Measurements from ENCODE around the gene FKBP3.
"Not testable (repeated sequence)": the region's sequence is repeated elsewhere in the genome, so short reads cannot be mapped to it uniquely, and the experiment has no call there.

FKBP3 gene

DNA sequence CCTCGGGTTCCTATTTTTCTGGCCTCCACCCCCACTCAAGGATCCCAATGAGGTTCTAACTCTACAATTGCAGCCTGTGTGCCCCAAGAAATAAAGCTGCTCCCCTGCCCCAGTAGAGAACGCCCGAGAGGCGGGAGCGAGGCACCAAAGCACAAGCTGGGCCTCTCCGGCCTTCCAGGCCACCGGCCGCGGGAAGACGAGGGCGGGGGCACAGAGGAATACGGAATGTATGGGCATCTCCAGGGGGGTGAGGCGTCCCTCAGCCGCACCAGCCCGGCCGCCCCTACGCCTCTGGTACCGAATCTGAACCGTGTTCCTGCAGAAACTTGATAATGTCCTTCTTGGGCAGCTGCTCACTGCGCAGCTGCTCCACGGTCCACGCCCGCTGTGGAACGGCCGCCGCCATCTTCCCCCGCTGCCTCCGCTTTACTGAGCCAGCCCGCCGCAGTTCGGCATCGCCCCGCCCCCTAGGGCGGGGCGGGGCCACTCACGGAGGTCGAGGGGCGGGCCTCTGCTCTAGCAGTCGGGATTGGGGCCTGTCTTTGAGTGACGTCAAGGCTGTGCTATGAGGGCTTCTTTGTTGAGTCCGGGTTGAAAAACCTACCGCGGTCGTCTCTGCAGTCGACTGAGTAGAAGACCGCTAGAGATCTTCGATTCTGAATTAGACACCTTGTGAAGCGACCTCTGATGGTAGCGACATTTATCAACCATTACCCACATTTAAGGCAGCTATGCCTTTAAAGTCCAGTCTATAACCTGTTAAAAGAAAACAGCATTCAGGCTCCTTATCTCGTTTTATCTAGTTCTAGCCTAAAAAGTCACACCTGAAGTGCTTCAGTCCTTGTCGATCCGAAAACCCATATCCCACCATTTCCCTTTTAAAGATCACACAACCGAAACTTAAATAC, at the start of gene FKBP3:
TSS of gene FKBP3 (minus strand) at position 431 of the 908 bp plus-strand sequence. CDS start at position 406, 25 bp downstream.
- peak; percentile 97 for DNase-seq (ENCODE audit: low spot score)

DNA sequence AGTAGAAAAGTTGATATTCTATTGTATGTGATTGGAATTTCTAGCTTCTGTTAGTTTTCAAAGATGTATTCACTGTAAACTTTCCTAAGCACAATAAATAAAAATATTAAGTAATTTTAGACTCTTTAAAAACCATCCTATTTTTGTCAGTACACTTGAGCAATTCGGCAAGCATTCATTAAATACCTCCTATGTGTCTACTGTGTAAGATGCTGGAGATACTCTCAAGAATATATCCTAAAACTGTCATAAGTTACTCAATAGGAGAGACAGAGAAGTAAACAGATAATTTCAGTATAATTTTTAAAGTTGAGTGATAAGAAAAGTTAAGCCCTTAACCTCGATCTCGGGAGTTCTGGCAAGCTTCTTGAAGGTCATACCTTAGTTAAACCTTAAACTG, 47.5 kb upstream of the FKBP3 start:
- DNase-seq (ENCODE audit: low spot score): no peak

DNA sequence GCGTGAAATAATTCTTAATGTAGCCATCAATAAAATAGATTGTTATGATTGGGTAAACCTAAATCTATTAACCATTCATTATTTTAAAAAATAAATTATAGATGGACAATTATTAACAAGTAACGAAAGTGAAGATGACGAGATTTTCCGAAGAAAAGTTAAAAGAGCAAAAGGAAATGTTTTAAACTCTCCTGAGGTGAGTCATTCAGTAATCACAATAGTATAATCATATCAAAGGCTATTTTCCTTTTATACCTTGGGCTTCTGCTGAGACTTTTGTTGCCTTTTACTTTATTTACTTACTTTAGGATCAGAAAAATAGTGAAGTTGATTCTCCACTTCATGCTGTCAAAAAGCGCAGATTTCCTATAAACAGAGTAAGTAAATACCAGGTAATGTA, 47.0 kb upstream of the FKBP3 start:
- DNase-seq (ENCODE audit: low spot score): no peak

DNA sequence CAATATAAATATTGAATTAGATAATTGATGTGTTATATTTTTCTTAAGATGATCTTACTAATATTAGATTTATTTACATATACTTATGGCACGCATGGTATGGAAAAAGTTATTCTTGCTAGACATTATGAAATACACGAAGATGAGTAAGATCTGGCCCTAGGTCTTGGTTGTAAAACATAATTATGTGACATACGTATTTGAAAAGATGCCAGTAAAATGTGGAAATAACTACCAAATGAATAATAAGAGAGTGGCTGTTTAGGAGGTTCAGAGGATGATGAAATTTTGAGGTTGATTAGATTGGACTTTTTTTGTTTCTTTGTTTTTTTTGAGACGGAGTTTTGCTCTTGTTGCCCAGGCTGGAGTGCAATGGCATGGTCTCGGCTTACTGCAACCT, 42.8 kb upstream of the FKBP3 start:
- no peak for DNase-seq (ENCODE audit: low spot score)

DNA sequence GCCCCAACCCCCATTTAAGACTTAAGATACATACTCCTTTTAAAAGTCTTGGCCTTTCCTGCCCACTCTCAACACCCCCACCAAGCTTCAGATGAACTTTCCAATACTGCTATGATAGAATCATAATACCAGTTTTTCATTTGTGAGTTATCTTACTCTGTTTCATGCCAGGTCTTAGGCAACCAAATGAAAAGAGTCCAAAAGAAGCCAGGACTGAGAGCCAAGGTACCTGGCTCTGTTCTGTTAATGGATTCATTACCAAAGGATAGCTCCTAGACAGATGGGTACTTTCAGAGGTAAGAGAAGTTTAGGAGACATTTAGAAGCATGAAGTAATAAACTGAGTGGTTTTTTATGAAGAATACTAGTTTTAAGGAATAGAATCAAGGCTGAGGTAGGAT, 35.6 kb upstream of the FKBP3 start:
- DNase-seq (ENCODE audit: low spot score): no peak

DNA sequence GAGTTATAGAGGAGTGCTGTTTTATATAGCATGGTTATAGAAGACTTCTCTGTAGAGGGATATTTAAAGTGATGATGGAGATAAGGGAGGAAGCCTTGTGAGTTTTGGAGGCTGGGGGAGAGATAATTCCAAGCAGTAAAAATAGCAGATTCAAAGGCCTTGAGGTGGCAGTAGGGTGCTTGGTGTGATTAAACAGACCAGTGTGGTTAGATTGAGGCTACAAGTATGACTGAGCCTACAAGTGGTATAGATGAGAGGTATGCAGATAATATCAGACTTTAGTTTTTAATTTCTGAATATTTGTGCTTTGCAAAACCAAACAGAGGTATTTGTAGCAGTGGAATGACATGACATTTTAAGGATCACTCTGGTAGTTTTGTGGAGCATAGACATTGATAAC, 21.8 kb upstream of the FKBP3 start:
- DNase-seq (ENCODE audit: low spot score): no peak

DNA sequence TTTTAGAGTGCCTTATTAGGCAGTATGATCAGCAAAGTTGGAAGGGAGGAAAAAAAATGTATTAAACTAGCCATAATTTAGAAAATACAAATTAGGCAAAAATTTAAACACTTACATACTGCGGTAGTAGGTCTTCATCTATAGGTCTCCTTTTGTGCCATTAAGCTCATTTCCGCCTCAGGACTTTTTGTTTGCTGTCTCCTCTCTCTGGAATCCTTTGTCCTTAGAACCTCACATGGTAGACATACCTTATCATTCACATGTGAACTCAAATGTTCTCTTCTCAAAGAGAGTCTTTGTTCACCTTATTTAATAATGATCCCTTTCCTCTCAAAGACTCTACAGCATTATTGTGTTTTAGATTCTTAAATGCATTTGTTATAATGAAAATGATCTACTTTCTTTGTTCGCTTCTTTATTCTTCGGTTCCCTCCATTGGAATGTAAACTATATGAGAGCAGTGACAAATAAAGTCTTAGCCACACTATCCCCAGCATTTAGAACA, 16.2 kb upstream of the FKBP3 start:
- DNase-seq (ENCODE audit: low spot score): no peak

DNA sequence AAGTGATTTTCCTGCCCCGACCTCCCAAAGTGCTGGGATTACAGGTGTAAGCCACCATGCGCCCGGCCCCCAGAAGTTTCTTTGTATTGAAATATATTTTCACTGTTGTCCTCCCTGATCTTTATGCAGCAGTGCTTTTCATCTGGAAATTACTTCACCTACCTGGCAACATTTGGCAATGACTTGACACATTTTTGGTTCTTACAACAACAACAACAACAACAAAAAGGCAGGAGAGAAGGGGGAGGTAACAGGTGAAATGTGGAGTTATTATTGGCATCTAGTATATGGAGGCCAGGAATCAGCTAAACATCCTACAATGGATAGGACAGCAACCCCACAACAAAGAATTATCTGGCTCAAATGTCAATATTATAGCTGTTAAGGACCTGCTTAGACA, 15.3 kb upstream of the FKBP3 start:
- no peak for DNase-seq (ENCODE audit: low spot score)

DNA sequence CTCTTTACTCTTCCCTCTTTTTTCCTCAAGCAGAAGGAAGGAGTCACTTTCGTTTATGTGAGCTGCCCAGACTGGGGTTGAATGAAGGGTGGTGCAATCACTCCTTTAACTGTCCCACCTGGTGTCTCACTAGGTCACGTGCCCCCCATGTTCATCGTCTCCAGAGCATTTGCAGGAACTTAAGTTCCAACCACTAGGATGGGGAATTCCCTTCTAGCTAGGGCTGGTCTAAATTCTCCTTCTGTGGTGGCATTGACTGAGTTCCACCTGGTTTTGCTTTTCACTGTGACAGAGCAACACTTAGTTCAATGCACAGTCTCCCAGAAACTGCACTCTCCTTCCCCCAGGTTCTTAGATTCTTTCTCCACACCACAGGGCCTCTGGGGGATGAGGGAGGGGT, 10.9 kb upstream of the FKBP3 start:
- DNase-seq (ENCODE audit: low spot score): no peak

DNA sequence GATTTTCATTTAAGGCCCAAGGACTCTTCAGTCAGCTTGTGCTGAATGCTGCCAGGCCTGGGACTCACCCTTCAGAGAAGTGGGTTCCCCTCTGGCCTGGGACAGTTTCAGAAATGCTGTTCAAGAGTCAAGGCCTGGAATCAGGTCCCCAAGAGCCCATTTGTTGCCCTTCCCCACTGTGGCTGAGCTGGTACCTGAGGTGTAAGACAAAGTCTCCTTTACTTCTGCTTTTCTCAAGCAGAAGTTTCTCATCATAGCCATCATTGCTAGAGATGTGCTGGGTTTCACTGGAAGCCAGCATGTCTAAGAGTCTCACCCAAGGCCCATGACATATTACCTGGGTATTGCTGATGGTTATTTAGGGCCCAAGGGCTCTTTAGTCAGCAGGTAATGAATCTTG, 10.4 kb upstream of the FKBP3 start:
- no peak for DNase-seq (ENCODE audit: low spot score)

DNA sequence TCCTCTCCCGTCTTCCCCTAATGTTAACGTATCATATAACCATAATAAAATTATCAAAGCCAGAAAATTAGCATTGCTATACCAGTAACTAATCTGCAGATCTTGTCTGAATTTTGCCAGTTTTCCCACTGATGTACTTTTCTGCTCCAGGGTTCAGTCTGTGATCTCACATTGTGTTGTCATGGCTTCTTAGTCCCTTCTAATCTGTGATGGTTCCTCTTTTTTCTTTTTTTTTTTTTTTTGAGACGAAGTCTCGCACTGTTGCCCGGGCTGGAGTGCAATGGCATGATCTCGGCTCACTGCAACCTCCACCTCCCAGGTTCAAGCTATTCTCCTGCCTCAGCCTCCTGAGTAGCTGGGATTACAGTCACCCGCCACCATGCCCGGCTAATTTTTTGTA, 7.8 kb upstream of the FKBP3 start:
- not testable (repeated sequence) for DNase-seq (ENCODE audit: low spot score)

DNA sequence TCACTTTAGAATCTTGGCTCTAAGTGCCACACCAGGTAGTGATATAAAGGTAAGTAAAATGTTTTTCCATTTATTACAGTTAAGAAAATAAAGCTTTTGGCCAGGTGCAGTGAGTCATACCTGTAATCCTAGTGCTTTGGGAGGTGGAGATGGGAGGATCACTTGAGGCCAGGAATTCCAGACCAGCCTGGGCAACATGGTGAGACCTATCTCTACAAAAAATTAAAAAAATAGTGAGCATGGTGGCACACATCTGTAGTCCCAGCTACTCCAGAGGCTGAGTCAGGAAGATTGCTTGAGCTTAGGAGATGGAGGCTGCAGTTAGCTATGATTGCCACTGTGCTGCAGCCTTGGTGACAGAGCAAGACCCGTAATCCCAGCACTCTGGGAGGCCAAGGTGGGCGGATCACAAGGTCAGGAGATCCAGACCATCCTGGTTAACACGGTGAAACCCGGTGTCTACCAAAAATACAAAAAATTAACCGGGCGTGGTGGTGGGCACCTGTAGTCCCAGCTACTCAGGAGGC, 6.4 kb upstream of the FKBP3 start:
- no peak for DNase-seq (ENCODE audit: low spot score)

DNA sequence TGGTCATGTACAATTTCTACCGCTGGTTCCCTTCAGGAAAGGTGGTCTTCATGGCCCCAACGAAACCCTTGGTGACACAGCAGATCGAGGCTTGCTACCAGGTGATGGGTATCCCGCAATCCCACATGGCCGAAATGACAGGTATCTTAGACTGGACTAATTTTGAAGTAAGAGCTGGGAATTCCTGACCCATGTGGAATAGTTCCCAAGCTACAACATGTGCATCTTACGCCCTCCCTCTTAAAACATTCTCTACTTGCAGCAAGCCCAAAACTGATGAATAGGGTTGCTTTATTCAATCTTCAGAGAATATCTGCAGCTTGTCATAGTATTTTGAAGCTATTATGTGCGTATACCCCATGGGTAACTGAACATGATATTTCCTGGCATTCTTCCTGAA, 2.1 kb upstream of the FKBP3 start:
- DNase-seq (ENCODE audit: low spot score): no peak

DNA sequence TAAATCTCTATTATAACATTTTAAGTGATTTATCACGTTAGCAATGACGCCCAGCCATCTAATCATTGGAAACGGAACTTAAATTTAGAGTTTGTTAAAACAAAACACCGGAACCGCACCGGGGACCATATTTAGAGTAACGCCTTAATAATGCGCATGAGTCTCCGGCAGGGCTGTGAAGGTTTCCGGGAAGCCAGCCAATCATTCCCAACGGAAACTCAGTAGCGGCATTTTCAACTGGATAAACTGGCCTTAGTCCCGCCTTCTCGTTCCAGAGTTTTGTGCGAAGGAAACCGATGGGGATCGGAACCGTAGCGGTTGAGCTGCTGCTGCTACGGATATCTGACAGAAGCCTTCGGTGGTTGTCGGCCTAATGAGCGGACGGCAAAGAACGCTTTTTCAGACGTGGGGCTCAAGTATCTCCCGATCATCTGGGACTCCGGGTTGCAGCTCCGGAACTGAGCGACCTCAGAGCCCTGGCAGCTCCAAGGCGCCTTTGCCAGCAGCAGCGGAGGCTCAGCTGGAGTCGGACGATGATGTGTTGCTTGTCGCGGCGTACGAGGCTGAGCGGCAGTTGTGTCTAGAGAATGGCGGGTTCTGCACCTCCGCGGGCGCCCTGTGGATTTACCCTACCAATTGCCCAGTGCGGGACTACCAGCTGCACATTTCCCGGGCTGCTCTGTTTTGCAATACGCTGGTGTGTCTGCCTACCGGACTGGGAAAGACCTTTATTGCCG, 1.5 kb upstream of the FKBP3 start, which contains the start of gene FANCM:
TSS of gene FANCM (plus strand) at position 272 of the 737 bp plus-strand sequence. CDS start at position 374, 102 bp downstream.
- DNase-seq (ENCODE audit: low spot score): peak; percentile 88

DNA sequence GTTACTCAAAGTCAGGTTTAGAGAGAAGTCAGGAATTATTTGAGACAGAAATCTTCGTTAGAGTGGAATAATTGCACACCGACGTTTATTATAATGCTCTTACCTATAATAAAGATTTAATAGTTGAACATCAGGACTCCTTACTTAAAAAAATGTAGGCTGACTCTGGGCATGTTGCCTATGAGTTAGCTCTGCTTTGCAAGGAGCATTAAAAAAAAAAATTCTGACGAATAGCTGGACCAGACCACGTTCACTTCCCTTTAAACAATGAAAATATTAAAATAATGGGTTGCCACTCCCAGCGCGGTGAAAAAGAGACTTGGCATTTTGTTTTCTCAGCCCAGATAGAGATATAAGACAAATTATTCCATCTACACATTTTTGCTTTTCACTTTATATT, 875 bp upstream of the FKBP3 start:
- no peak for DNase-seq (ENCODE audit: low spot score)

DNA sequence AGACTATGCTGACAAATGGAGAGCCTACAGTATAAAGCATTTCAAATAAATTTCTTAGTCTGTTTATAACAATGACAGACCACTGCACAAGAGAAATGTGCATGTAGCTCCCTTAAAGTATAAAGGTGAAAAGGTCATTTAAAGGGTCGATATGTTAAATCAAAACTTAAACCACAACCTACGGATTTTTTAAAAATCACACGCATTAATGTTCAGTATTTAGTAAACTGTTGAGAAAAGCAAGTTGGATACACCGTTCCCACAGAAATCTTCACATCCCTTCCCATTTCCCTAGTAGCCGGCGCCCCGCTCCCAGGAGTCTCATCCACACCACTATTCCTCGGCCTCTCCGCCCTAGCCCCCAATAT, 614 bp downstream of the FKBP3 start:
- DNase-seq (ENCODE audit: low spot score): no peak

DNA sequence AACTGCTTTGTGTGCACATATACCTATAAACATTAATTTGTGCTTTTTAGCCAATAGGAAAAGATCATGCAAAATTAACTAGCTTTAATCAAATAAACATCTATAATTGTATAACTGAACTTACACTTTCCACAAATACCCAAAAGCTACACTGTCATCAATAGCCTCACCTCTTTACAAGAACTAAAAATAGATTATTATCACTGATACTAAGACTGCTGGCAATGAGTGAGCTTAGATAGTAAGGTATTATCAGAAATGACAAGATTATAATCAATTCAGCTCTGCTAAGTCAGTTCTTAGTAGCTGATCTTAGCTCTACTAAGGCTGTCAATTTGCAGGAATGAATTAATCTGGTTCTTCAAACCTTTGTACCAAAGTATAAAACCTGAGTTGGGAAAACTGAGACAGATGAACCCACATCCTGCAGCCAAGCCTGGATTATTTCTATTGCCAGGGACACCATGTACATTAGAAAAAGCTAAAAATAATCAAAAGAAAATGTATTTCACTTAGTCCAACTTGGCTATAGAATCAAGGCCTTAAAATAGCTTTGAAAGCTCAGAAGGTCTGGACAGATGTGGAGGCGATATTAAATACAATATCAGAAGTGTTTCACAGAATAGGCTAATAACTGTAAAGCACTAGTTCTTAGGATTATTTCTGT, 5.2 kb downstream of the FKBP3 start:
- DNase-seq (ENCODE audit: low spot score): no peak

DNA sequence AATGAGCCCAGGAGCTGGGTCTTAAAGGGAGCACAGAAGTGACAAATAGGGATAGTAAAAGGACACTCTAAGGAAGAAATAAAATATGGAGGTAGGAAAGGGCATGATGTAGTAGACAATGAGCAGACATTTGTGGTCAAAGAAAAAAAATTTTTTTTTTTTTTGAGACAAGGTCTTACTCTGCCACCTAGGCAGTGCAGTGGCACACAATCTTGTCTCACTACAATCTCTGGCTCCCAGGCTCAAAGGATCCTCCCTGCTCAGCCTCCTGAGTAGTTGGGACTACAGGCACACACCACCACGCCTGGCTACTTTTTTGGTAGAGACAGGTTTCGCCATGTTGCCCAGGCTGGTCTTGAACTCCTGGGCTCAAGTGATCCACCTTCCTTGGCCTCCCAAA, 8.5 kb downstream of the FKBP3 start:
- DNase-seq (ENCODE audit: low spot score): no peak

DNA sequence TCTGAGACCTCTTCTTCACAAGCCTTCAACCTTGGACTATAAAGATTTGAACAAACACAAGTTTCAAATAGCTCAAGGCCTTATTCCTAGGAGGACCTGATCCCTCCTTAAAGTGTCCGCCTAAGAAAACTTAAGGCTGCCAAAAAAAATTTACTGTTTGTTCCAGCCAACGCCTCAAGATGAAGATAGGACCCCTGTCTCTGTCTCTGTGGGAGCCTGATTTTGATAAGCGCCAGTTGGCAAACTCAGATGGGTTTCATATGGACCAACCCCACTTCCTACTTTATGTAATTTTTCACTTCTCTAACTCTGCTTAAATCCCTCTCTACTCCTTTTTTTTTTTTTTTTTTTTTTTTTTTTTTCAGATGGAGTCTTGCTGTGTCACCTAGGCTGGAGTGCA, 11.0 kb downstream of the FKBP3 start:
- DNase-seq (ENCODE audit: low spot score): no peak

DNA sequence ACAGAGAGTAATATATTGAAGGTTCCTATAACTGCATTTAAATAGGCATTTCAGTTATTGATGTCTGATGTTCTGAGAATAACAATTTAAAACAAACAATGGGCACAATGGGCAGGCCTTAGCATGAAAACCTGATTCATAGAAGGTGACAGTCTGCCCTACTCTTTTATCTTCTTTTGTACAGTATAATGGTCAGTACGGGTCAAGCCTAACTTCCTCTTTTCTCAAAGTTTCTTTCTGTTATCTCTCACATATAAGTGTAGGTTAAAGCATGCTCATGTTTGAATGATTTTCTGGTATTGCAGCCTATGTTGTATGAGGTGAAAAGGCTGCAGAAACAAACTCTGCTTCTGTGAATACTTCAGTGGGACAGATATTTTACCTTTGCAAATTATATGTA, 14.2 kb downstream of the FKBP3 start:
- no peak for DNase-seq (ENCODE audit: low spot score)

DNA sequence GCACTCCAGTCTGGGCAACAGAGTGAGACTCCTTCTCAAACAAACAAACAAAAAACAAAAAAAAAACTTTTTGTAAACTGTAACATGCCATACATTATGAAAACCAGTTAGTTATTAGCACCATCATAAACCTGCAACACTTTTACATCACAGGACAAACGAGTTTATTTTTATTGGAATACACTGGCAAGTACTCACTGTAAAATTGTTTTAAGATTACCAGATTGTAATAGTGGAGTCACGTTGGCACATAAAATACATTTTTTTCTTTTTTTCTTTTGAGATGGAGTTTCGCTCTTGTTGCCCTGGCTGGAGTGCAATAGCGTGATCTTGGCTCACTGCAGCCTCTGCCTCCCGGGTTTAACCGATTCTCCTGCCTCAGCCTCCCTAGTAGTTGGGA, 15.7 kb downstream of the FKBP3 start:
- no peak for DNase-seq (ENCODE audit: low spot score)

DNA sequence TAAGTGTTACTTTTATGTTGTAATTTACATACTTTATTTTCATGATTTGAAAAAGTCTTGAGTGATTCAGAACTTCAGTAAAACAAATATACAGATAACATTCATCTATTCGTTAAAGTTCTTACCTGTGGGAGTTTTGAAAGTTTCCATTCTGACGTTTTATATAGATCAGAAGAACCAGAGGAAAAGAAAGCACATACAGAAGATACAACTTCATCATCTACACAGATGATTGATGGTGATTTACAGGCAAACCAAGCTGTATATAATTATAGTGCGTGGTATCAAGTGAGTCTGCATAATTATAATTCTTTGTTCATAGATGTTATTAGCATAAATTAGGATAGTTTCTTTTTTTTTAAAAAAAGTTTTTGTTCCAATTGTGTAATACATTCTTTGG, 20.0 kb downstream of the FKBP3 start:
- DNase-seq (ENCODE audit: low spot score): no peak
